SK-N-SH (cell line): ENCODE results near the gene FLOT1.

Experiments
- JUND ChIP-seq: IDR thresholded peaks from 2 replicates; pipeline ENCODE4 v1.4.0; 2012
- POLR2AphosphoS5 ChIP-seq: IDR thresholded peaks from 2 replicates; pipeline ENCODE4 v1.6.1; 2012; ENCODE audit warnings: low read depth, low read length
- REST ChIP-seq: IDR thresholded peaks from 2 replicates; pipeline ENCODE4 v1.6.1; 2012; ENCODE audit warnings: mild to moderate bottlenecking, low read depth, low read length, moderate library complexity
- SMC3 ChIP-seq: IDR thresholded peaks from 2 replicates; pipeline ENCODE4 v1.6.1; 2012; ENCODE audit warnings: low read depth, low read length, improper control_type of control experiment
- TF ChIP-seq, protein P1 (sequence below): fragments of 200-600 bp; sonication (generic); IDR thresholded peaks from 2 replicates; pipeline ENCODE4 v1.6.1; 2017; ENCODE audit warnings: antibody characterized with exemption, mild to moderate bottlenecking, moderate library complexity

DNA sequence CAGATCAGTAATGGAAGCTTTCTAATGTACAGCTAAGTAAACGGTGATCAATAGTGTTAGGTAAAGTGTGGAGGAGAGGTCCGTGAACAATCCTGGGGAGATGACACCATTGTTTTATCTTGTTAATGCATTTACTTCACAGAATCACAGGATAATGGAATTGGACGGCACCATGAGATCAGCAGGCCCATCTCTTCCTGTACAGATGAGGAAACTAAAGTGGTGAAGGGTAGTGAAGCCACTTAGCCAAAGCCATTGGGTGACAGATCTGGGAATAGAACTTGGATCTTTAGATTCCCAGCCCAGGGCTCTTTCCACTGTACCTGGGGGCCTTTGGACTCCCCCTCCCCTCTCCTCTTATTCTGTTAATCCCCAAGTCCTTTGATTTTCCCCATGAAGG lies 28.1 kb upstream of the FLOT1 start:
- TF ChIP-seq POLR2AphosphoS5, result no peak
- TF ChIP-seq, protein P1, sequence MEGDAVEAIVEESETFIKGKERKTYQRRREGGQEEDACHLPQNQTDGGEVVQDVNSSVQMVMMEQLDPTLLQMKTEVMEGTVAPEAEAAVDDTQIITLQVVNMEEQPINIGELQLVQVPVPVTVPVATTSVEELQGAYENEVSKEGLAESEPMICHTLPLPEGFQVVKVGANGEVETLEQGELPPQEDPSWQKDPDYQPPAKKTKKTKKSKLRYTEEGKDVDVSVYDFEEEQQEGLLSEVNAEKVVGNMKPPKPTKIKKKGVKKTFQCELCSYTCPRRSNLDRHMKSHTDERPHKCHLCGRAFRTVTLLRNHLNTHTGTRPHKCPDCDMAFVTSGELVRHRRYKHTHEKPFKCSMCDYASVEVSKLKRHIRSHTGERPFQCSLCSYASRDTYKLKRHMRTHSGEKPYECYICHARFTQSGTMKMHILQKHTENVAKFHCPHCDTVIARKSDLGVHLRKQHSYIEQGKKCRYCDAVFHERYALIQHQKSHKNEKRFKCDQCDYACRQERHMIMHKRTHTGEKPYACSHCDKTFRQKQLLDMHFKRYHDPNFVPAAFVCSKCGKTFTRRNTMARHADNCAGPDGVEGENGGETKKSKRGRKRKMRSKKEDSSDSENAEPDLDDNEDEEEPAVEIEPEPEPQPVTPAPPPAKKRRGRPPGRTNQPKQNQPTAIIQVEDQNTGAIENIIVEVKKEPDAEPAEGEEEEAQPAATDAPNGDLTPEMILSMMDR, result no peak
- no peak for TF ChIP-seq REST
- no peak for TF ChIP-seq JUND
- TF ChIP-seq SMC3, result no peak
